ENCODE data around the gene PLA2G4C. TPM values are rescaled to one million over a fixed set of nuclear protein-coding genes. Genes with fewer than 3 reads are reported as not detected.
A peak's percentile ranks its signal among the peaks of the same experiment; 100 is the strongest.

Gene PLA2G4C
- total and polyA plus RNA-seq, 2 of the 8 experiments (the other 6 are each of a cell fraction or from before 2014, with no cell fraction given), result 14.9 to 20.5 TPM

- no peak overlapping the region for H2AFZ ChIP-seq (ENCODE audit: low read length)
- H2BK5ac ChIP-seq (ENCODE audit: low read depth, low read length), result no peak overlapping the region
- WGBS, 2 experiments (ENCODE audit: extremely low coverage in 1 of 2, insufficient coverage in 1 of 2, insufficient read length in 1 of 2, insufficient replicate concordance in 2 of 2, low coverage in 1 of 2, low lambda C conversion rate in 2 of 2, missing lambda C conversion rate in 1 of 2), result 73% methylated on average over 2 of the region's 2 CpGs; no CpG with 5 or more reads in 1 of the 2 experiments
- H2BK120ac ChIP-seq (replicated peaks; ENCODE audit: low read depth, low read length), result no peak overlapping the region
- no peak overlapping the region for H3K4ac ChIP-seq (replicated peaks; ENCODE audit: insufficient read length, low read depth, low read length)
- no peak for FAIRE-seq
- H2BK12ac ChIP-seq (ENCODE audit: low read depth, low read length), result no peak overlapping the region
- no peaks in the 10 kb centered on the region for H3K36me3 ChIP-seq (ENCODE audit: control insufficient read depth in 2 of 4, insufficient read depth in 4 of 4, low read length in 3 of 4)
- no peak overlapping the region for H3K9ac ChIP-seq (replicated peaks in 1 of 4; ENCODE audit: extremely low read depth in 1 of 4, low read depth in 3 of 4, low read length in 3 of 4)
- no peak overlapping the region for H4K91ac ChIP-seq (replicated peaks; ENCODE audit: insufficient read length, low read length)
- H3K79me2 ChIP-seq (ENCODE audit: control insufficient read depth in 1 of 2, insufficient read depth in 2 of 2, low read length in 2 of 2), result no peaks in the 10 kb centered on the region
- no peak overlapping the region for H3K27ac ChIP-seq (ENCODE audit: low read depth, low read length)
- H3K9me3 ChIP-seq (ENCODE audit: insufficient read depth in 2 of 2, low read depth in 1 of 2, low read length in 1 of 2), result peaks cover under 1 to 2% of the 10 kb centered on the region in 2 experiments; a peak in 2 of 4 replicates
- DNase-seq (ENCODE audit: low read depth in 1 of 2, low spot score in 2 of 2), result no peak
- H2BK20ac ChIP-seq (ENCODE audit: low read length), result no peak overlapping the region
- no peaks in the 10 kb centered on the region for H4K20me1 ChIP-seq (replicated peaks in 1 of 2; ENCODE audit: control insufficient read depth in 1 of 2, insufficient read depth in 2 of 2, low read length in 2 of 2)
- no peak overlapping the region for H3K4me3 ChIP-seq (ENCODE audit: extremely low read depth in 1 of 4, insufficient read depth in 2 of 4, low read depth in 3 of 4, low read length in 4 of 4)
- H3K23me2 ChIP-seq (ENCODE audit: low read depth, low read length), result peaks cover 2% of the 10 kb centered on the region; the same call in 1 of the 2 replicates
- CTCF ChIA-PET (ENCODE audit: partially characterized antibody), result no interaction called here
- H2BK15ac ChIP-seq (ENCODE audit: low read length), result no peak overlapping the region
- no peak overlapping the region for H2AK5ac ChIP-seq (ENCODE audit: low read depth, low read length)
- H3K79me1 ChIP-seq (ENCODE audit: low read depth, low read length), result no peaks in the 10 kb centered on the region
- H4K8ac ChIP-seq (ENCODE audit: extremely low read depth, insufficient read depth, low read length), result no peak overlapping the region
- H3K23ac ChIP-seq (ENCODE audit: insufficient read length), result no peak overlapping the region
- H3K14ac ChIP-seq (ENCODE audit: insufficient read length), result no peak overlapping the region
- H3K4me2 ChIP-seq (ENCODE audit: insufficient read depth in 1 of 2, low read depth in 2 of 2, low read length in 2 of 2), result no peak overlapping the region
- H3K27me3 ChIP-seq (replicated peaks in 1 of 4; ENCODE audit: control insufficient read depth in 3 of 4, extremely low read depth in 1 of 4, insufficient read depth in 3 of 4, low read length in 3 of 4), result no peaks in the 10 kb centered on the region
- H3K56ac ChIP-seq (replicated peaks; ENCODE audit: insufficient read length, low read depth, low read length), result no peak overlapping the region
- POLR2A ChIA-PET (ENCODE audit: partially characterized antibody), result no interaction called here
- no peaks in the 10 kb centered on the region for H3K4me1 ChIP-seq (replicated peaks in 1 of 4; ENCODE audit: control insufficient read depth in 3 of 4, insufficient read depth in 4 of 4, low read length in 3 of 4)
- H3K18ac ChIP-seq (ENCODE audit: extremely low read depth, low read length), result no peak overlapping the region
- TF ChIP-seq KDM1A (IDR thresholded peaks at IDR 0.05; ENCODE audit: borderline replicate concordance, low read length), result peak; percentile 72; the same call in 1 of the 2 replicates
- TF ChIP-seq SUZ12 (IDR thresholded peaks at IDR 0.05; ENCODE audit: low read length), result no peak
- no peak for TF ChIP-seq BCL11A (IDR thresholded peaks at IDR 0.05; ENCODE audit: low read depth in 2 of 2, low read length in 2 of 2)
- no peak for TF ChIP-seq ATF3 (IDR thresholded peaks at IDR 0.05; ENCODE audit: insufficient read depth, low read depth, low read length)
- TF ChIP-seq KDM4A (IDR thresholded peaks at IDR 0.05; ENCODE audit: low read depth, low read length, severe bottlenecking), result no peak
- no peak for TF ChIP-seq RBBP5 (IDR thresholded peaks at IDR 0.05; ENCODE audit: borderline replicate concordance, low read depth, low read length)
- no peak for TF ChIP-seq BACH1 (IDR thresholded peaks at IDR 0.05; ENCODE audit: low read length)
- H4K5ac ChIP-seq (ENCODE audit: insufficient read length, low read depth, low read length), result no peak overlapping the region
These were observed 68.6 kb downstream of the PLA2G4C start for GRCh38 chr19:48041877-48042580.
